NK-92 (cell line): ENCODE measurements around the gene APOM.
A peak's percentile ranks its signal among the peaks of the same experiment; 100 is the strongest.

ENCODE experiments used
- DNase-seq: peaks from one replicate; lab custom pipeline; 2025; ENCODE audit not compliant: unreplicated experiment; lab: John Stamatoyannopoulos, UW

The APOM gene

DNA sequence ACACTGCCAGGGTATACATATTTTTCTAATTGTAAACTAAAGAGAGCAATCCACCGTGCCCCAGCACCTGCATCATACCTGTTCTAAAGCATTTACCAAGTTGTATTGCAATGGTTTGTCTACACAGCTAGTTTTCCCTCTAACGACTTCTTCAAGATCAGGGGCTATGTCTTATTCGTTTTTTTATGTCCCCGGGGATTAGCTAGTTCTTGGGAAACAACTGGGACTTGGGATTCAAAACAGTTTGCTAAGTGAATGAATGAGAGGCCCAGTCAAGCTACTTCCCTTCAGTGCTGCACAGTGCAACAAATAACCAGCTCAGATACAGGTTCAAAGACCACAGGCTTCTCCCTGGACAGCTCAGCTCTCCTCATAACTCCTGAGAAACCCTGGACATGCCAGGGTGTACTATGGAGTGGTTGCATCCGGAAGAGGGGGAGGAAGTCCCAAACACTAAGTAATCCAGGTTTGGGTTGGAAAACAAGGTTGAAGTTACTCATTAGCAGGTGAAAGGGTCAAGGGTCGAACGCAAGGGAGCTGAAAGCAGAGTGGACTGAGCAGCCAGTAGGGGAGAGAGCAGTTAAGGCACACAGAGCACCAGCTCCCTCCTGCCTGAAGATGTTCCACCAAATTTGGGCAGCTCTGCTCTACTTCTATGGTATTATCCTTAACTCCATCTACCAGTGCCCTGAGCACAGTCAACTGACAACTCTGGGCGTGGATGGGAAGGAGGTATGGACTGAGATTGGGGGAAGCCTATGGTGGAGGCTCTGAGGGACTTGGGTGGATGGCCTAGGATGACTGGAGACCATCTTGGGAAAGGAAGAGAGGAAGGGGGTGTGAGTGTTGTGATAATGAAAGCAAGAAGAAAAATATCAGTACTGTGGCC, at the start of gene APOM:
APOM (plus strand) TSS at position 546 of the 889 bp plus-strand sequence; CDS start at position 619, 73 bp downstream.
- DNase-seq, result no peak

DNA sequence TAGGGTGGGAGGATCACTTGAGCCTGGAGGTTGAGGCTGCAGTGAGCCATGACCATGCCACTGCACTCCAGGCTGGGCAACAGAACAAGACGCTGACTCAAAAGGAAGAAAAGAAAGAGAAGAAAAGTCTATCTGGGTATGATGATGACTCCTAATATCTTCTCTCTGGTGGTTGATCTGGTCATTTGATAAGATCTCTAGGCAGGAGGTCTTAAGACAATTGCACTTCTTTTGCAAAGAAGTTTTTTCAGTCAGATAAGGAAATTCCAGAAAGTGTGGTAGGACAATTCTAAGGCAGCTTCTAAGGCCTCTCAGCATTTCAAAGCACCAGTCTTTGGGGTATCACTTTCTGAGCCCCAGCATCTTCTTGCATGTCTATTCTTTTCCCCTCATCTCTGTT, 48.4 kb upstream of the APOM start:
- no peak for DNase-seq

DNA sequence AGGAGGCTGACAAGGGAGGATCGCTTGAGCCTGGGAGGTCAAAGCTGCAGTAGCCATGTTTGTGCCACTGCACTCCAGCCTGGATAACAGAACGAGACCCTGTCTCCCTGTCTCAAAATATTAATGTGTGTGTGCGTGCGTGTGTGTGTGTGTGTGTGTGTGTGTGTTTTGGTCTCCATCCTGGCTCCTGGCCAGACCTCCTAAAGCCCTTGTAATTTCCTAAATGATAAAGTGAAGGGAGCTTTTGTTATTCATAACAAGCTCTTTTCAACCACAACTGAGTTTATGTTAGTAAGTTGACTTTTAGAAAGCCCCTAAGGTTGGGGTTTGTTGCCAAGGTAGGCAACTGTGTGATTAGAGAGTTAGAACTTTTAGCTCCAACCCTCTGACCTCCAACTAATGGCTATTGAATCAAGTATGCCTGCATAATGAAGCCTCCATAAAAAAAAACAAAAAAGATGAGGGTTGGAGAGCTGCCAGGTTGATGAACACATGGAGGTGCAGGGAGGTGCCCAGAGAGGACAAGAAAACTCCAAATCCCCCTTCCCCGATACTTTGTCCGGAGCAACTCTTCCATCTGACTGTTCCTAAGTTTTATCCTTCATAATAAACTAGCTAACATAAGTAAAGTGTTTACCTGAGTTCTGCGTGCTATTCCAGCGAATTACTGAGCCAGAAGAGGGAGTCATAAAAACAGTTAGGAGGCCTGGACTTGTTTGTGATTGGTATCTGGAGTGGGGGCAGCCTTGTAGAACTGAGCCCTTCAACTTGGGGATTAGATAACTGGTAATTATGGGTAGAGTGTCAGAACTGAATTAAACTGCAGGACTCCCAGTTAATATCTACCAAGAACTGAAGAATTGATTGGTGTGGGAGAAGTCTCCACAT, 45.9 kb upstream of the APOM start:
- no peak for DNase-seq

DNA sequence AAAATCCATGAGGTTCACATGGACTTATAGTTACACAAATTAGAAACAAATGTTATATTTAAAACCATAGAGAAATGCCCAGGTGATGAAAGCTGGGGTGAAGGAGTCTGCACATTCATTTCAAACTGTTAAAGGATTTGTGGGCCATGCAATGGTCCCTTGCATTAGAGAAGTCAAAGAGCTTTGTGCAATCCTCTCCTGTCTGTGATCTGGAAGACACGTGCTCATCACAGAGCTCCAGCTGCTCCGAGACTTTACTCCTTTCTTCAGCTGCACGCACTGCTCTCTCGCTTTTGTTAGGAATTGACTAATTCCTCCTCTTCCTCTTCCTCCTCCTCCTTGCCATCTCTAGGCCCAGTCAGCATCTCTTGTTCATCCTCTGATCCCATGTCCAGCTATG, 44.7 kb upstream of the APOM start:
- DNase-seq, result no peak

DNA sequence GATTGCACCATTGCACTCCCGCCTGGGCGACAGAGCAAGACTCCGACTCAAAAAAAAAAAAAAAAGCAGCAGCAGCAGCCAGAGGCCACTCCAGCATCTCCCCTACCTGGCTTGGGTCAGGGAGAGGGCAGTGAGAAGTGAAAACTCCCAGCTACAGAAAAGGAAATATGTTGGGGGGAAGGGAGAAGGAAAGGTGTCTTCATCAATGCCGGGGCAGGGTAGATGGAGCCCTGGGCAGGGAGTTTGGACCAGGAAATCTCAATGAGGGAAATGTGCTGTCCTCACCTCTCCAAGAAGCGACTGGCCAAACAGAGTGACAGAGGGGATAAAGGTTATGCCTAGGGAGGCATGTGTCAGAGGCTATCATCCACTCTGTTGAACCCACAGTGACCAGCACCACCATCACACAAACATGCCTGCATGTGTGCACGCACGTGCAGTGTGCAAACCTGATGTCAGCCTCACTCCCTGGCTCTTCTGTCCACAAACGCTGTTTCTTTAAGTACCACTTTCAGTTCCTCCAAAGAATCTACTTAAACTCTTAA, 41.5 kb upstream of the APOM start:
- no peak for DNase-seq

DNA sequence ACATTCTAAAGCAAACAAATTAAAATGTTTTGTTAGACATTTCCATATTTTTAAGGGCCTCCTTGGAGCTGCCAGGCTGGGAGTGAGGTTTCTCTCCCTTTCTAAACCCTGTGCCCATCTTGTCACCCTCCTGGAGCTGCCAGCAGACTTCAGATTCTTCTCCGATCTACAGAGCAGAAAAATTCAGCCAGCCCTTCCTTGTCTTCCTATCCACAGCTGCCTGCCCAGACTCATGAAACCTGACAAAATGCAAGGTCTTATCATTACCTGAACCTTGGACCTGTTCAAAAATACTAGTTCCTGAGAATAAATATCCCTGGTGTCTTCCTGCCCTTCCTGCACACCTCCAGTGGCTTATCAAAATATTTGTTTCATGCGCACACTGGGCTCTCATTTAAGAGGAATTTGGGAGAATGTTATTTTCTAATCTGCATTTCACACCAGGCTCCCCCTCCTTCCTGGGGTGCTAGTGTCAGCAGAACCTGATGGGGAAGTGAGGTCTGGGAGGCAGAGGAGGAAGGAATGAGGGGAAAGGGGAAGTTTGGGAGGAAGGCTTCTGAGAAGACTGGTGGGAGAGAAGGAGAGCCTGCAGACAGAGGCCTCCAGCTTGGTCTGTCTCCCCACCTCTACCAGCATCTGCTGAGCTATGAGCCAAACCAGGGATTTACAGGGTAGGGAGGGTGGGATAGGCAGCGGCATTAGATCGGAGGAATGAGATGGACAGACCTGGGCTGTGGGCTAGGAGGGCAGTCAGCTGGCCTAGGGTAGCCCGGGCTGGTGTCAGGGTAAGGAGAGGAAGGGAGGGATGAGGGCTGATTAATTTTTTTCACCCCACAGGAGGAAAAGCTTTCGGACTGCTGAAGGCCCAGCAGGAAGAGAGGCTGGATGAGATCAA, 40.8 kb upstream of the APOM start, which contains the start of gene AIF1:
AIF1 (plus strand) TSS at position 551 of the 895 bp plus-strand sequence; CDS start at position 647, 96 bp downstream.
- DNase-seq, result no peak

DNA sequence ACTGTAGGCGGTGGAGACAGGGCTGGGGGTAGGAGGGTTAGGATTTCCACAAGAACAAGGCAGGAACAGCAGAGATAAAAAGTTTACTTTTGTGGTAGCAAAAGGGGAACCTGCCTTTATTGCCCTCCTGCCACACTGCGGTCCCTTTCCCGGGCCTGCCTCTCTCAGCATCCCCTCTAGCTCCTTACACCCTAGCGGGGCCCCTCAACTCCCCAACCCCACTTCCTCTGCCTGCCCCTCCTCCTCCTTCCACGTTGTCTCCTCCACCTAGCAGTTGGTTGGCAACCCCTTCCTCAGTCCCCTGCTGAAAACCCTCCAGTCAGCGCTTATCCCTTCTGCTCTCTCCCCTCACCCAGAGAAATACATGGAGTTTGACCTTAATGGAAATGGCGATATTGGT, 39.9 kb upstream of the APOM start:
- no peak for DNase-seq

DNA sequence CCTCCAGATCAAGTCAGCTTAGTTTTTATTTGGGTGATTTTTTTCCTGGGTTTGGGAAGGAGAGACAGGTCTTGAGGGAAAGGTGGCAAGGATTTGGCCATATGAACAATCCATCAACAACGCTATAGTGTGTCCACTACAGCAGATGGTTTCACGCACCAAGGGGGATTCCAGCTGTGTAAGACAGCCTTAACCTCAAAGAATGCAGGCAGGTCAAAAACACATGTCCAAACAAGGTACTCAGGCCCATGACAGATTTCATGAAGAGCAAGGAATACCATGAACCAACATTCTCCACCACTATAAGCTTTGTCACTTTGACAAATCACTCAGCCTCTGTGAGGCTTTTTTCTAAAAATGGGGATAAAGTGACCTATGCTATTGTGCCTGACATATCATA, 38.7 kb upstream of the APOM start:
- no peak for DNase-seq

DNA sequence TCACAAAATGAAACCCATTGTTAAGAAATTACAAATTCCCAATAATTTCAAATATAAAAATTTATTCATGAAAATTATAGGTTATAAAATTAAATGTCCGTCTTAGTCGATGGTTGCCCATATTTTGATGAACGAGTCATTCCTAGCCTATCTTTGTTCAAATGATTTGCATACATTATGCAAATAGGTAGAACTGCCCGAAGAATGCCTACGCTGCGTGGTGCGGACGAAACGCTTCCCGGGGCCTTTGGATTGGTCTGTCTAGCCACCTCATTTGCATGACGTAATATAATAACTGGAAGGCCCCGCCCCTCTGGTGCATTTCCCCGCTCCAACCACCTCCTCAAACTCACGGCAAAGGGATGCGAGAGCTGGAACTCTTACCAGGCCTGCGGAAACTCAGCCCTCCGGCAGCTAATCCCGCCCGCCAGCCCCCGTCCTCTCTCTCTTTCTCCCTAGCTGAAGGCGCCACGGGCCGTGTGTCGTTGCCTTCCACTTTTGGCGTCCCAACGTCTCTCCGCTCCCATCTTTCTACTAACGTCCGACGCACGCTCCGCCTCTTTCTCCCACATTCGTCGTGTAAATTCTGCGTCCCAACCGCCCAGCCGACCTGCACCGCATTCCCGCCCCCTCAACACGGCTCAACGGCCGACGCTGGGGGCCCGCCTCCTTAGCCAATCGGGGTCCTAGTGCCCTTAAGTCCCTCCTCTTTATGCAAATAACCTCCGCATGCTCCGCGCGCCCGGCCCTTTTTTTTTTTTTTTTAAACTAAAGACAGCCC, 35.7 kb upstream of the APOM start:
- DNase-seq, result peak; percentile 99

DNA sequence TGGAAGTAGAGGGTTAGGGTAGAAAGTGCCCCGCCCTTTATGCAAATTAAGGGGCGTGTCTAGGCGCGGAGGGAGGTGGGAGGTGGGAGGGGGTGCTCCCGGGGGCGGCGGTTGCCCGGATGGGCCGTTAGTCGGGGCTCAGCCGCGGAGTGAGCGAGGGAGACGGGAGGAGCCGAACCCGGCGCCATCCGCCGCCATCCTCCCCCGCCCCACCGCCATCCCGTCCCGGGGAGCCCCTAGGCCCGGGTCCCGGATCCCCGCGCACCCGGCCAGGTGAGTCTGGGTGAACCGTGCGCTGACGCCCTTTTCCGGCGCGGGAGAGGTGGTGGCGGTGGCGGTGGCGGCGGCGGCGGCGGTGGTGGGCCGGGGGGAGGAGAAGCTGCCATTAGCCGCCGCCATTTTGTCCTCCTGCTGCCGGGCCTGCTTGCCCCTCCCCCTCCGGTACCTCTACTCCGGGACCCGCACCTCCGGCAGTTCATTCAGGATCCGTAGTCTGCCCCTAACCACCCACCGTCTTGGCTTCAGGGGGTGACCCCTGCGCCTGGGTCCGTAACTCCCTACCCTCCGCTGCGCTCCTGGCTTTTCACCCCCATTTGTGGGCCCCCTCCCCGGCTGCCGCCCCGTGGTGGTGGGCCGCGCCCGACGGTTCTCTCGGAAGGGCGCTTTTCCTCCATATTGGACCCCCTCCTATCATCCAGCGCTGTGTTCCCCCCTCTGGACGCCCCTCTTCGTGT, 34.9 kb upstream of the APOM start, which contains the start of gene PRRC2A:
PRRC2A (plus strand) TSS at position 130 of the 734 bp plus-strand sequence. CDS start 2,075 bp downstream, outside the sequence.
- DNase-seq, result no peak

DNA sequence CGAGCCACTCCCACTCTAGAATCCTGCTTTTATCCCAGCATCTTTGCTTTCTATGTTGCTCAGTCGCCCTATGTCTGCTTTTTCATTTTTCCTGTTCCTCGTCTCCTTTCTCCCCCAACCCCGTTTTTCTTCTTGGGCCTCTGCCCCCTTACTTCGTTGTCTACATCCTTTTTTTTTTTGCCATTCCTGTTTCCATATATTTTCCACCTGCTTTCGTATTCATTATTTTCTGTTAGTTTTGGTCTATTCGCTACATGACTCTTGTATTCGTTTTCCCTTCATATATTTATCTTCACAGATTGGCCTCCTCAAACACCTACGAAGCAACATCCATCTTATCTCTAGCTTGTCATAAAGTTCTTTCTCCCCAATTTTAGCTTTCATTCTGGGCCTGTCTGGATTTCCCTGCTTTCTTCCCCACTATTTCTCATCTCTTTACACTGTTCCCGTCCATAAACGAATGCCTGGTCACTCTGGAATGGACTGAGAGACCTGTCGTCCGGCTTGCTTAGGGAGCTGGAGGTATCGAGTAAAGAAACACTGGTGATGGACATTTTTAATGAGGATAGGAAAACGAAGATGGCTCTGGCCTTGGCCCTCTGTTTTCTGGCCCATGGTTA, 34.3 kb upstream of the APOM start:
- DNase-seq, result no peak

DNA sequence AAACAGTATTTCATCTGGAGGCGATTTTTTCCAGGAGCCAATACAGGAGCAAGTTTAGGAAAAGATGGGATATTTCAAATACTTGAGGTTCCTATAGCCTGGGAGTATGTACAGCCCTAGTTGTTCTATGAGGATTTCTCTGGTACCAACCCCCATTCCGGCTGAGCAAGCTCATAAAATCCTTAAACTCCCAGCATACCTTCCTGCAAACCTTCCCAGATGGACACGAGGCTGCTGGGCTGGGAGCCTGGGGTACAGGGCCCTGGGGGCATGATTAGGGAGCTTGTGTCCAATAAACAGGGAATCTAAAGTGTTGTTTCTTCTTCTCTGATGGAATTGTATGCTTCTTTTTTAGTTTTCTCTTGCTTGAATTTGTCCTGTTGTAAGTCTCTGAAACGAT, 33.7 kb upstream of the APOM start:
- no peak for DNase-seq

DNA sequence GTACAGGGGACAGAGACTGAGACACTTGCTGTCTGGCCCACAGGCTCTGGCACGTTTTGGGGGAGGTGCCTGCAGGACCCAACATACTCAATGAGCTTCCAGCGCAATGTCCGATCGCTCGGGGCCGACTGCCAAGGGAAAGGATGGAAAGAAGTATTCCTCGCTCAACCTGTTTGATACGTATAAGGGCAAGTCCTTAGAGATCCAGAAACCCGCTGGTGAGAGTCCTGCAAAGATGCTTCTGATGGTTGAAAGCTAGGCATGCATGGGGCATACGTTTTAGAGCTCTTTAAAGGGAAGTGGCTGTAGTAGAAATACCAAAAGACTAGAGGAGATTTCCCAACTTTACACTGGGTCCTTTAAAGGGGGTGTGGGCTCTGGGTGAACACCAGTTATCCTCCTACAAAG, 33.0 kb upstream of the APOM start:
- no peak for DNase-seq

DNA sequence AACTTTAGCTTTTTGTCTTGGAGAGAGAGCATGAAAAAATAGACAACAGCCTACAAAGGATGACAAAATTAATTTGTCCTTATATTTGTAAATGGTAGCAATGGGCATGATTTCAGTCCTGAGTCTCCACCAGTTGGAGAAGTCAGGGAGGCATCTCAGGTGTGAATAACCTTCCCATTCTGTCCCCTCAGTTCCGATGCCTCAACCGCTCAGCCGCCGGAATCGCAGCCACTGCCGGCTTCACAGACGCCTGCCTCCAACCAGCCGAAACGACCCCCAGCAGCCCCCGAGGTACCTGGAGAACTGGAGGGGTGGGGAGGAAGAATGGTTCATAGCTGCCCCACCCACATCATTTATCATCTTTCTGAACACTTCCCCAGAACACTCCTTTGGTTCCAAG, 31.6 kb upstream of the APOM start:
- no peak for DNase-seq

DNA sequence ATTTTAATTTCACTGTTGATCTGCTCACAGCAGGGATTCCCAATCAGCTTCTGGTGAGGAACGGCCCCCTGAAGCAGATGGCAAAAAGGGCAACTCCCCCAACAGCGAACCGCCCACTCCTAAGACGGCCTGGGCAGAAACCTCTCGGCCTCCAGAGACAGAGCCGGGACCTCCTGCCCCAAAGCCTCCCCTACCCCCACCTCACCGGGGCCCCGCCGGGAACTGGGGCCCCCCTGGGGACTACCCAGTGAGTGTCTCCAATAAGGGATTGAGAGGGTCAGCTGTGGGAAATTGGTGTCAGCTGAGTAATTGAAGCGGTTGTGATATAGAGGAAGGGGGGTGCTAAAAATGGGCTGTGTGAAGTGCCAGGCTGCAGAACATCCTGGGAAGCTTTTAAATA, 28.7 kb upstream of the APOM start:
- DNase-seq, result no peak

DNA sequence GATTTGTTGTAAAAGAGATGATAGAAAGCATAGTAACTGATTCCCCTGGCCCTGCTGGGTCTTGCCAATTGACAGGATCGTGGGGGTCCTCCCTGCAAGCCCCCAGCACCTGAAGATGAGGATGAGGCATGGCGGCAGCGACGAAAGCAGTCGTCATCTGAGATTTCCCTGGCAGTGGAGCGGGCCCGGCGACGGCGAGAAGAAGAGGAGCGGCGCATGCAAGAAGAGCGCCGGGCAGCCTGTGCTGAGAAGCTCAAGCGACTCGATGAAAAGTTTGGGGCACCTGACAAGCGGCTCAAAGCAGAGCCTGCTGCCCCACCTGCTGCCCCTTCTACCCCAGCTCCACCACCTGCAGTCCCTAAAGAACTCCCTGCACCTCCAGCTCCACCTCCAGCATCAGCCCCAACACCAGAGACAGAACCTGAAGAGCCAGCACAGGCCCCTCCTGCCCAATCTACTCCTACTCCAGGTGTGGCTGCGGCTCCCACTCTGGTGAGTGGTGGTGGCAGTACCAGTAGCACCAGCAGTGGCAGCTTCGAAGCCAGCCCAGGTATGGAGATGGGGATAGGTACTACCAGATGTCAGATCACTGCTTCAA, 27.9 kb upstream of the APOM start:
- DNase-seq, result no peak

DNA sequence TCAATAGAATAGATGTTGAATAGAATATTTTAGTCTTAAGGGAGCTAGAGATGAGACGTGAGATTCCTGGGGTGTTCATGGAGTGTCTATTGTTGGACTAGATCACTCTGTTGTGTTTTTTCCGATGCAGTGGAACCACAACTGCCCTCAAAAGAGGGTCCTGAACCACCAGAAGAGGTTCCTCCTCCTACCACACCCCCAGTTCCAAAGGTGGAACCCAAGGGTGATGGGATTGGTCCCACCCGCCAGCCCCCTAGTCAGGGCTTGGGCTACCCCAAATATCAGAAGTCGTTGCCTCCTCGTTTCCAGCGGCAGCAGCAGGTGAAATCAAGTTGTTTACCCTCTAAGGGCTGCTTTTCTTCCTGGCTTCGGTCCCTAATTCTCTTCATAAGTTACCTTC, 26.7 kb upstream of the APOM start:
- no peak for DNase-seq
